Daoy (cell line): Measurements from ENCODE around the gene ADGRL1. TPM values are rescaled to one million over a fixed set of nuclear protein-coding genes. Genes with fewer than 3 reads are reported as not detected.
A peak's percentile ranks its signal among the peaks of the same experiment; 100 is the strongest.

Experiments used
- DNase-seq: peaks from one replicate; pipeline ENCODE4 v3.0.0-alpha.2; 2015; ENCODE audit warnings: low read depth
- total RNA-seq: library from RNA; depleted of rRNA; stranded (reverse); fragments of >200 nt; shearing (Covaris generic); gene quantifications from 2 replicates; pipeline ENCODE4 v1.2.3, GENCODE V29; 2014

The ADGRL1 gene
- total RNA-seq, 1 experiment from 2014 or later, result 2.3 TPM

DNA sequence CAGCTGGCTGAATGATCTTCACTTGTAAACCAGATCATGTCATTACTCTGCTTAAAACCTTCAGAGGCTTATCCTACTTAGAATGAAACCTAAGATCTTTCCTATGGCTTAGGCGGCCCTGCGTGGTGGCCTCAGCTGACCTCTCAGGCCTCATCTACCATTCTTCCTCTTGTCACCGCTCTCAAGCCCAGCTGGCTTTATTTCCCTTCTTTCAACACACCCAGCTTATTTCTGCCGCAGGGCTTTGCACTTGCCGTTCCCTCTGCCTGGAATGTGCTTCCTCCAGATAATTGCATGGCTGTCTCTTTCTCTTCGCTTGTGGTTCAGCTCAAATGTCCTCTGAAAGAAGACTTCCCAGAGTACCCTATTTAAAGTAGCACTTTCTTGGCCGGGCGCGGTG is 66.0 kb downstream of the ADGRL1 start:
- no peak for DNase-seq

DNA sequence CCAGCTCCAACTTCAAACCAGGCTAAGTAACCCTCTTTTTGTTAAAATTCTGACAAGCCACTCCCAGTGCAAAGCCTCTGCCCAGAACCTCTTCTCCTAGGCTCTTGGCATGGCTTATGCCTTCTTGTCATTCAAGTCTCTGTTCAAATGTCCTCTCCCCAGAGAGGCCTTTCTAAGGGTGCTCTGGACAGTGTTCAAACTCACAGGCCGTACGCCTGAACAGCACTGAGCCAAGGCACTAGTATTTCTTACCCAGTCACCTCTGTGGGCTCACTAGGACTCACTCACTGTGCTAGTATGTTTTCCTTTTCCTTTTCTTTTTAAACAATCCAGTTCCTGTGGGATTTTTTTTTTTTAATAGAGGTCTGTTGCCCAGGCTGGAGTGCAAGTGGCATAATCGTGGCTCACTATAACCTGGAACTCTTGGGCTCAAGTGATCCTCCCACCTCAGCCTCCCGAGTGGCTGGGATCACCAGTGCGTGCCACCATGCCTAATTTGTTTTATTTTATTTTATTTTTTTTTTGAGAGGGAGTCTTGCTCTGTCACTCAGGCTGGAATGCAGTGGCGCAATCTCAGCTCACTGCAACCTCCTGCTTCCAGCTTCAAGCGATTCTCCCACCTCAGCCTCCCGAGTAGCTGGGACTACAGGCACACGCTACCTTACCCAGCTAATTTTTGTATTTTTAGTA is 67.2 kb downstream of the ADGRL1 start:
- peak; percentile 65 for DNase-seq

DNA sequence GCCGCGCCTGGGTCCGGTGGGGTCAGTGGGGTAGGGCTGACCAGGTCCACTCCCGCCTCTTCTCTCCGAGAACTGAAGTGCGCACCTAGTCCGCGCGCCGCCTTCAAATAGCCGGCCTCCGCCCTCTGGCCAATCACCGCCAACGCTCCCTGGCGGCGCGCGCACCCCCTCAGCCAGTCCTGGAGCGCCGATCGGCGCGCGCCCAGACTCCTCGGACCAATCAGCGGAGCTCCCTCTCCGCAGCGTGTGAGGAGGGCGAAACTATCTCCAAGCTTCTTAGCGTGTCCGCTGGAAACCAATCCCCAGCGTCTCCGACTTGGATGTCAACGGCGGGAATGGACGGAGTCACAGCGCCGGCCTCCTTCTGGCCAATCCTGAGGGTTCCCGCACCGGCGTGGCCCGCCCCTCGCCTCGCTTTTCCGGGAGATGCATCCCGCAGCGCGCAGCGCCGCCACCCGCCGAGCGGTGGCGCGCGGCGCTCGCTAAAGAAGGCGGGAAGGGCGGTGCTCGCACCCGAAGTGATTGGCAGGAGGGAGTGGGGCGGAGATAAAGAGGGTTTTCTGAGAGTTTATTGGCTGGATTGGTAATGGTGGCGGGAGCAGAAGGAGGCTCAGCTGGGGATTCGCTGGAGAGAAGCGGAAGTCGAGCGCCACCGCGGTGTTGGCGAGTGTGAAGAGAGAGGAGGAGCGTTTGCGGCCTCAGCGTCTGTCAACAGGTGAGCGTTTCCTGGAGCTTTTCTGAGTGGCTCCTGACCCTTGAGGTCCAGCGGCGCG is 69.3 kb downstream of the ADGRL1 start, which contains the start of gene ASF1B:
Gene ASF1B (minus strand): TSS at position 81 of the 773 bp plus-strand sequence. CDS start 133 bp downstream, outside the sequence.
- peak; percentile 100 for DNase-seq

DNA sequence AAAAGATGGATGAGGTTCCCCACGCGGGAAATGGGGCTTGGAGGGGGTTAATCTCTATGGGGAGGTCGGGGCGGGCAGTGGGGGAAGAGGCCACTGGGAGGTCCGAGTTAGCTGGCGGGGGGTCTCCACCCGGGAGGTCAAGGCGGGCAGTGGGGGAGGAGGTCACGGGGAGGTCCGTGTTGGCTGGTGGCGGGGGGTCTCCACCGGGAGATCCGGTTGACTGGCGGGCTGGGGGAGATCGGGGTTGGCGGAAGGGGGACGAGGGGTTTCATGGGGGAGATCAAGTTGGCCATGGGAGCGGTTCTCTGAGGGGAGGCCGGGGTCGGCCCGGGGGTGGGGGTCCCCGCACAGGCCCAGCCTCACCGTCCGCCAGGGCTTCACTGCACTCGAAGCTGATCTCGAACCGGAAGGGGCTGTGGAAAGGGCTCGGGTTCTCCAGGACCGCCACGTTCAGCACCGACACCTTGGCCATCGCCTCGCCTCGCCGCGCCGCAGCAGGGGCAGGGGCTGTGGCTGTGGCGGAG is 69.9 kb downstream of the ADGRL1 start:
- no peak for DNase-seq

DNA sequence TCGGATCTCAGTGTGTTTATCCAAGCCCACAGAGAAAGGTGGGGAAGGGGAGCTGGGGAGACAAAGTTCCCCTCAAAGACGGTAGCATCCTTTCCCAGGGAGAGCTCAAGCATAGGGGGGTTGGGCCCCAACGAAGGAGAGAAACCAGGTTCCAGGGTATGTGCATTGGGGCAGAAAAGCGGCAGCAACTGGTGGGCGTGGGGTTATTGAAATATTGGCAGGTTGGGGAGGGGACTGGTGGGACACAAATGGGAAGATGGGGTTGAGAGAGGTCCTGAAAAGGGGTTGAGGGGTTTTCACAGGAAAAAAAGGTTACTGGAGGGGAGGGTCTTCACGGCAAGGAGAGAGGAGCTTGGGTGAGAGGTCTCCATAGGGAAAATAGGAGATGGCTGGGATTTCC is 70.6 kb downstream of the ADGRL1 start:
- no peak for DNase-seq

DNA sequence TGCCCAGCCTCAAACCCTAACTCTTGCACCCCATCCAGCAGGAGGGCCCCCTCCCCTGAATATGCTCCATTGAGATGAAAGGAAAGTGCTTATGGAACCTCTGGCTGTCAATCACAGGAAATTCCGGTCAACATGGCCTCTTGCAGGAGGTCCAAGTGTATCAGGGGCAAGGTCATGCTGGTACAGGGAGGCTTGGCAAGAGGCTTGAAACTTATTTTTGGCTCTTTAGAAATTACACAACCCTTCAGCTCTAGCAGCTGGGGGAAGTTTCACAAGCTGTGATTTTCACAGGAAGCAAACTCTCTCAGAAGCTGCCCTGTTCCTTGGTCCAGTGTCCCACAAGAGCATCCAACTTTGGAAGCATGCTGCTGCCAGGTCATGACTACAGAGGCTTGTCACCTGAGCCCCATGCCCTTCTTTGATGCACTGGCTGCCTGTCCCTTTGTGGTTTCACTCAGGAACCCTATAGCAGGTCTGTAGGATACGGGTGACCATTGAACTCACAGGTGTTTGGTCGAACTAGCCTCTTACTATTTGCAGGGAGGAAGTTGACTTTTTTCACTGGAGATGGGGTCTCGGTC is 78.0 kb downstream of the ADGRL1 start:
- no peak for DNase-seq

DNA sequence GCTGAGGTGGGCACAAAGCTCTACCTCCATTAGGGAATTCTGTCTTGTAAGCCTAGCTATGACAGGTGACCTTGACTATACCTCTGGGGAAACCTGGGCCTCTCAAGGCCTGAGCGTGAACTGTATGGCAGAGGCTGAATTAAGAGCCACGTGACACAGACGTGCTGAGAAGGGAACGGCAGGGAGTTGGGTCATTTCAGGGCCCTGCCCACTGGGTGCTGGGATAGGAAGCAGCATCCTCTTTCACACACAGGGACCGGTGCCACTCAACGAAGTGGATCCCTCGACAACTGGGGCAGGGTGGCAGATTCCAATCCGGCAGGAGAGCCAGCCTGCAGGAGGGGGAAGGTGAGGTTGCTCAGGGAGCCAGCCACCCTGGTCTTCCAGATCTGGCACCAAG is 78.8 kb downstream of the ADGRL1 start:
- DNase-seq, result no peak

DNA sequence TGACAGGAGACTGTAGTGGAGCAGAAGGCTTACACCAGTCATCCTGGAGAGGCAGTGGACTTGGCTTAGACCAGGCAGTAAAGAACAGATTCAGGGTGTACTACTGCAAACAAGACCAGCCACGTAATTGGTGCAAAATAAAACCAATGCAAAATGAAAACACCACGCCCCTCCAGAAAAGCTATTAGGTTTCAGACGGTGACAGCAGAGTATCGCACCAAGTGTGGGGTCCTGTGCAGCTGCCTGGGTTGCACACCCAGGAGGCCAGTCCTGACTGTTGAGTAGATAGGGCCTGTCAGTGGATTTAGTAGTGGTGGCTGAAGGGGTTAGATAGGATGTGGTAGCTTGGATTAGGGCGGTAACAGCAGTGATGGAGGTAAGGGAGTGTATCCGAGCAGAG is 83.0 kb downstream of the ADGRL1 start:
- no peak for DNase-seq

DNA sequence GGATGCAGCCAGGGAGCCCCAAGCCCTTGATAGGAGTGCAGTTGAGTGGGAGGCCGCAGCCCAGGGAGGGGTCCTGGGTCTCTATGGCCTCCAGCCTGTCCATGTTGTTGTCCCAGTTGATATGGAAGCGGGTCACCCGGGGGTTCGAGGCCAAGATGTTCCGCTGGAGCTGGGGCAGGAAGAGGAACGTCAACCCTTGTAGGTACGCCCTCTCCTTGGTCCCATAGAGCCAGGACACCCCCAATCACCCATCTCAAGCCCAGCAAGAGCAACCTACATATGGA is 85.5 kb downstream of the ADGRL1 start:
- no peak for DNase-seq

DNA sequence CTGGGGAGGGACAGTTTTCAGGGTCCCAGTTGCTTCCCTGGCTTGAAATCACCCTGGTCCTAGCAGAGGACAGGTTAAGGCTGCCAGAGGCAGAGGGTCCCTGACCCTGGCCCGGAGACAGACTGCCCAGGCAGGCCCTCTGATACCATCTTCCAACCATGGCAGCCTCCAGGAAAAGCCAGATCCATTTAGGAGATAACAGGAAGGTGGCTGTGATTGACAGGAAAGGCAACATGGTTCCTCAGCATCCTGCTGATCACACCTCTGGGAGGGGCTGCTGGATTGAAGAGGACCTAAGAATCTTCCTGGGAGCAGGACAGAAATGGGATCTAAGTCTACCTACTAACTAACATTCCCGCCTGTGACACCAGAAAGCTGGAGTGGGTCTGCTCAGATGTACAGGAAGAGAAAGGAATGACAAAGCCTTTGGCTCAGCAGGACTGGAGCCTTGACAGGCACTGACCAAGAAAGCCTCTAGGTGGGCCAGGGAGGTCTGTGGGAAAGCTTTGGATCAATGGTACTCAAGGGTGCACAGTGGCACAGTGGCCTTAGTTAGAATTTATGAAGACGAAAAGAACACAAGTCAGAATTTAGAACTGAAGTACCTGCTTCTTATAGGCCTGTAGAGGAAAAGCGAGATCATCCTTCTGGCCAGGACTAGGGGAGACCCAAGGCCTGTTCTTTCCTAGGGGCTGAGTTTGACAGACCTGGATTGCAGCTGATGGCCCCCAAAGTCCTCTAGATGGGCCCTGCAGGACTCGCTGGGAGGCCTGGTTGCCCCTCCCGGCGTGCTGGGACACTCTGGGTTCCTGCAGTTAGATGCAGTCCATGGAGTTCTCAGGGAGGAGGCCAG is 86.1 kb downstream of the ADGRL1 start:
- no peak for DNase-seq

DNA sequence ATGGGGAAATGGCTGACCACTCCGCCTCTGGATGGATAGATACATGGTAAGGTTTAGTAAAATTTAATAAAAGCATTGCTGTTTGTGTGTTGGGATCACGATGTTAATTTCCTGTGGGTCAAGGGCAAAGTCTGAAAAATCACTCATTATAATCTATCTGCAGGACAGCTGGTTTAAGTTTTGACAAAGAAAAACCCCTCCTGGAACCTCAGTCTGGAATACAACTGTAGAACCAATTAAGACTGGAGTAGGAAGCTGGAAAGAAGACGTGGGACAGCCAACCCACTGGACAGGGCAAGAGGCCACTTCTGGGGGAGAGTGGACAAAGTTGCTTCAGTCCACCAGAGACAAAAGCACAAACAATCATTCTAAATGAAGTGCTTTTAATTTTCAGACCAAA is 86.8 kb downstream of the ADGRL1 start:
- DNase-seq, result no peak

DNA sequence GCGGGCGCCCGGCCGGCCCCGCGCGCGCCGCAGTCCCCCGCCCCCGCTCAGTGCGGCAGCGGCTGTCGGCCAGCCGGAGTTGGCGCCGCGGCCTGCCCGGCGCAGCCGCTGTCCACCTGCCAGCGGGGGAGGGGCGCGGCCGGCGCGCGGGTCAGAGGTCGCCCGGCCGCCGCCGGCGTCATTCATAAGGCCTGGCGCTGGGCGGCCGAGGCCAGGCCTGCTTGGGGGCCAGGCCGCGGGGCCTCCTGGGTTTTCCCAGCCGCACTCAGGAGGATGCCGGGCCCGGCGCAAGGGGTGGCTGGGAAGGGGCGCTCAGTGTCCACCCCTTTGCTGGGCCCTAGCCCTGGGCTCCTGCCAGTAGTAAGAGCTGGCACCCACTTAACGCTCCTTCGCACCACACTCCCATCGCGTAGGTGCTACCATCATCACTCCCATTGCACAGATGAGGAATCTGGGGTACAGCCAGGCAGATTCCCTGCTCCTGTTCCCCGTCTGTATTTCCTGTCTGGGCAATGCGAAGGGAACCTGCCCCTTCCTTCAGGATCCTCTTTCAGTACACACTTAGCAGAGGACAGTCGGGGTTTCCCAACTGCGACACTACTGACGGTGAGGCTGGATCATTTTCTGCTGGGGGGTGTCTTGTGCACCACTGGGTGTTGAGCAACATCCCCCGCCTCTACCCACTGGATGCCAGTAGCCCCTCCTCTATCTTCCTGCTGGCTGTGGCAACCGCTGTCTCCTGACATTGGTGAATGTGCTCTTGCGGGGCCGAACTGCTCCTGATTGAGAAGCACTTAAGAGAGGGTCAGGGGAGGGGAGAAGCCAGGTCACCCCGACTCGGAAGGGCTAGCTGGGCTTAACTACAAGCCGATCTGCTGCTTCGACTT is 87.6 kb downstream of the ADGRL1 start:
- peak; percentile 62 for DNase-seq

DNA sequence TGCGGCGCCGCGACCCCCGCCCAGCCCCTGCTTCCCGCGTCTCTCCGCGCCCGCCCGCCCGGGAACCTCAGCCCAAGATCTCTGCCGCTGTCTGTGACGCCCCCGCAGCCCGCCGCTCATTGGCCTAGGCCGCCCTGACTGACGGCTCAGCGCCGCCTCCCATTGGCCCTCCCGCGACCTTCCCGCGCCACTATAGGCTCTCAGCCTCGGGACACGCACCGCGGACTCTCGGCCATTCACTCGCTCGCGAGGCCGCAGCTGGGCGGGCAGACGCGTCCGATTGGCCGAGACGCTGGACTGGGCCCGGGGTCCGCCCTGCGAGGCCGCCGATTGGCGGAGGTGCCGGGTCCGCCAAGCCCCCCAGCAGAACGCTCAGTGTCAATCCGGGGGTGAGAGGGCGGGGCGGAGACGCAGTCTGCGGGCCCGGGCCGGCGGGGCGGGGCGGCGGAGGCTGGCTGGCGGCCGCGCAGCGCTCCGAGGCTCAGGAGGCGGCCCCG is 88.3 kb downstream of the ADGRL1 start, which contains the start of gene PRKACA:
Gene PRKACA (minus strand): TSS at position 95 of the 497 bp plus-strand sequence. CDS start 215 bp downstream, outside the sequence.
- peak; percentile 100 for DNase-seq

DNA sequence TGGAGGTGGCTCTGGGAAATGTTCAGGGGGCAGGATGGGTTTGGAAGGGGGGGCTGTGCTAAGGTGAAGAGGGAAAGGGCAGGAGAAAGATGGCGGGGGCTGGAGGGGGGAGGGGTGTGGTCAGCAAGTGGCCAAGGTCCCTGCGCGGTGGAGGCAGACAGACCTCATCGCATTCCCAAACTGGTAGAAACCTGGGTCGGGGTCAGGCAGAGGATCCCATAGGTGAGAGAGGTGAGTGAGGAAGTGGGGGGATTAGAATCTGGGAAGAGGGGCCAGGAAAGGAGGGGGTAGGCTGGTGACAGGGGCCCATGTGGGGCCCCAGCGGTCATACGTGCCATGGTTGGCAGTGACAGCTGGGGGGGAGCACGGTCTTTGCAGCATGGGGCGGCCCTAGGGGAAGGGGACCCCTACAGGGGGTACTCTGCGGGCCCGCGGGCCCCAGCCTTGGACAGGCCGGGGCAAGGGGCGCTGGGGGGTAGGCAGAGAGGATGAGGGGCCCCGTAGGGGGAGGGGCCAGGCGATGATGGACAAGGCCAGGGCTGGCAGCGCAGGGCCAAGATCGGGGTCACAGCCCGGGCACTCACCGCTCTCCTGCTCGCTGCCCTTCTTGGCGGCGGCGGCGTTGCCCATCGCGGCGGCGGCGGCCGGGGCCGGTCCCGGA is 88.9 kb downstream of the ADGRL1 start:
- DNase-seq, result peak; percentile 22

DNA sequence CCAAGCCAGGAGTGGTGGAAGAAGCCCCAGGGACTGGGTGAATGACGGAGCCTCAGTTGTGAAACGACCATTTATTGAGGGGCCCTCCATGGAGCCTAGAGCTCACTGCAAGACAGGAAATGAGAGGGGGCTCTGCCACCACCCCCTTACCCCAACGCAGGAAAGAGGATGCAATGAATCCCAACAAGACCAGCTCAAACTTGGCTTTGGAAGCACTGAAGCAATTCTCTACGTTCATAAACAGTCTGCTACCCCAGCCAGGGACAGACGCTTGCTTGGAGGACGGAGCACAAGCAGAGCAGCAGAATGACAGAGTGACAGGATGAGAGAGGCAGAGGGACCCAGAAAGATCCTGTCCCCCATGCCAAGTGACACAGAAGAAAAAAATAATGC is 89.4 kb downstream of the ADGRL1 start:
- no peak for DNase-seq

DNA sequence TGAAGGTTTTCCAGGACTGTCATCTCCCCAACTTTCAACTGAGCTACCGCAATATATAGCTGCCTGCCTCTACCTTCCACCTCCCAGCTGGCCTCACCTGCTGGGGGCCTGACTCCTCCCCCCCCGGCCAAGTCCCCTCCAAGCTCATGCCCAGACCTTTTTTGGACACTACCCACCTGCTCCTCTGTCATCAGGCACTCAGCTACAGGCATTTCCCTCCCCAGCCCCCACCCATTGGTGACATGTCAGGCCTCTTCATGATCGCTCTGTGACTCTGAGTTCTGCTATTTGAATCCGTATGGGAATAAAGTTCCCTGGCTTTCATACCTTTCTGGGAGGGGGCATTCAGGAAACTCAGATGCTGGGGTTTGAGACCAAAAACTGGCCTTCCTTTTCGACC is 90.2 kb downstream of the ADGRL1 start:
- no peak for DNase-seq

DNA sequence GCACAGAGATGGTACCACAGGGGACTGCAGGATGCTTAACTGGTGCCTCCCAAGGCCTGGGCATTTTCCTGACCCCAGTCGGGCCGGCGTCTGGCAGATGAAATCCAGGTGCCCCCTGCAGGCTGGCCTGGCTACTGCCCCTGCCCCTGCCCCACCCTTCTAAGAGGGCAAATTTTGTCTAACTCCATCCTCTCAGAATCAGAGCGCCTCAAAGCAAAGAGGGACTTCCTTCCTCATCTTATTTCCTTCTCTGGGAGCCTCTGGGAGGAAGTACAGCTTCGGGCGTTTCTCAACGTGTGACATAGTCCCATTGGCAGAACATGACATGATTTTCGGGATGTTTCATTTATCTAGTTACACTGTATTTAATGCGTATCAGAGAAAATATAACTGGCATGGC is 91.1 kb downstream of the ADGRL1 start:
- DNase-seq, result peak; percentile 50

DNA sequence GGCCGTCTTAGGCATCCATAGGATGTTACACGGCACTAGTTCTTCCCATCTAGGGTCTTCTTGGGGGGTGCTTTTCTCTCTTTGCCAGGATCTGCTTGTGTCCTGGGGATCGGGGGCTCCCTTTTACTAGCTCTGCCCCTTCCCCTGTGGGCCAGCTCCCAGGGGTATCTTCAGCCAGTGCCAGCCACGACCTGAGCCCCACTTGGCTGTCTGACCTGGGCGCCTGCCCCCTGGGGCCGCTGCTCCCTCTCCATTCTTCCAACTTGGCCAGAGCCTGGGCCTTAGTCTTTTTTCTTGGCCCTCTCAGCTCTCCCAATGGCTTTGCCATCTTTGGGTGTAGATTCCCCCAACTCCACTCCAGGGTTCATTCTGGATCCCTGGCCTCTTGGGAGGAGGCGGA is 91.5 kb downstream of the ADGRL1 start:
- no peak for DNase-seq

DNA sequence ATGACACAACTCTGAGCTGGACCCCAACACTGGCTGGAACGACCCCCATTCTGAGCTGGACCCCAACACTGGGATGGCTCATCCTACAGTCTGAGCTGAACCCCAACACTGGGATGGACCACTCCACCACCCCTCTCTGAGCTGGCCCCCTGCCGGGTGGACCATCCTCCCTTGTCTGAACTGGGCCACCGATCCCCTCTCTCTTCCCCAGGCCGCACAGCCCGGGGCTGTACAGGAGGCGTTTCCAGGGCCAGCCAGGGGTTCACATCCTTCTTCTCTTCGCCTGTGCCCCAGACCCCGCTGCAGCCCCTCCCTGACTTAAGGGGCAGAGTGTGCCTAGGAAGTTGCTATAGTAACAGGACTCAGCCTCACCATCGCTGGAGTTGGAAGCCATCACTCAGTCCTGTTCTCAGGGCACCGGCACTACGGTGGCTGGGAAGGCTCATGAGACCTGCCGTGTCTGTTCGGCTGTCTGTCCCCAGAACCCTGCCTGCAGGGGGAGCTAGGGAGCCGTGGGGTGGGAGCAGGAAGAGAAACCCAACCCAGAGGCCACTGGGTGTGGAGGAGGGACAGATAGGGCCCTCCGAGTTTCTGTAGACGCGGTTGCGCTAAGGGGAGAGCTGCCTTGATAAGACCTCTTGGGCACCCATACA is 92.1 kb downstream of the ADGRL1 start:
- DNase-seq, result no peak
